CD14-positive monocyte (primary cell): ENCODE data around the gene AGTPBP1. TPM values are rescaled to one million over a fixed set of nuclear protein-coding genes. Genes with fewer than 3 reads are reported as not detected.

Experiments
- DNase-seq, 3 donors: peaks; one replicate each; pipeline ENCODE4 v3.0.0-alpha.2; 2011 to 2022
- H2AFZ ChIP-seq: 2 replicates; pipeline ENCODE4 v1.6.0; 2012; ENCODE audit warnings: mild to moderate bottlenecking, low read depth, low read length, inconsistent platforms; ENCODE audit not compliant: insufficient read depth, poor library complexity, severe bottlenecking
- H3K27ac ChIP-seq, 2 donors: 1 replicate in 1 of 2; 2 replicates in 1 of 2; pipeline ENCODE4 v1.5.1; 2012 to 2013; ENCODE audit warnings: low read length in 2 of 2, control low read depth in 1 of 2, inconsistent platforms in 1 of 2, low read depth in 1 of 2, mild to moderate bottlenecking in 1 of 2
- H3K27me3 ChIP-seq, 2 donors: one replicate each; pipeline versions ENCODE4 v1.6.0 to v1.6.1; 2011 to 2013; ENCODE audit warnings: low read length in 2 of 2; ENCODE audit not compliant: control insufficient read depth in 2 of 2, insufficient read depth in 2 of 2
- H3K36me3 ChIP-seq, 2 donors: replicated peaks in 1 of 2; 1 replicate in 1 of 2; 2 replicates in 1 of 2; pipeline versions ENCODE4 v1.5.1 to v1.6.1; 2012 to 2013; ENCODE audit warnings: low read length in 2 of 2, control low read depth in 1 of 2, inconsistent platforms in 1 of 2, mild to moderate bottlenecking in 1 of 2; ENCODE audit not compliant: insufficient read depth in 2 of 2, control insufficient read depth in 1 of 2
- H3K4me1 ChIP-seq, 2 donors: 1 replicate in 1 of 2; 2 replicates in 1 of 2; pipeline versions ENCODE4 v1.5.1 to v1.6.1; 2012 to 2013; ENCODE audit warnings: low read length in 2 of 2, control low read depth in 1 of 2, inconsistent platforms in 1 of 2, mild to moderate bottlenecking in 1 of 2, moderate library complexity in 1 of 2; ENCODE audit not compliant: insufficient read depth in 2 of 2, control insufficient read depth in 1 of 2
- H3K4me2 ChIP-seq: replicated peaks from 2 replicates; pipeline ENCODE3; 2012; ENCODE audit warnings: low read length, moderate library complexity, mild to moderate bottlenecking; ENCODE audit not compliant: poor library complexity, severe bottlenecking; ENCODE audit errors: extremely low read depth
- H3K4me3 ChIP-seq, 3 experiments: fragments of 200-600 bp in 1 of 3; sonication (generic) in 1 of 3; replicated peaks in 1 of 3; 1 replicate in 2 of 3; 2 replicates in 1 of 3; pipeline ENCODE4 v1.5.1; 2011 to 2013; ENCODE audit warnings: low read length in 3 of 3, mild to moderate bottlenecking in 3 of 3, control low read depth in 2 of 3, low read depth in 2 of 3, inconsistent platforms in 1 of 3, moderate library complexity in 1 of 3
- H3K79me2 ChIP-seq: 2 replicates; pipeline ENCODE4 v1.6.0; 2012; ENCODE audit warnings: mild to moderate bottlenecking, control low read depth, inconsistent platforms, low read length, moderate library complexity; ENCODE audit not compliant: insufficient read depth
- H3K9ac ChIP-seq: 2 replicates; pipeline ENCODE4 v1.6.0; 2017; ENCODE audit warnings: low read length, mild to moderate bottlenecking; ENCODE audit not compliant: insufficient read depth, poor library complexity, severe bottlenecking
- H3K9me3 ChIP-seq, 2 donors: replicated peaks in 1 of 2; 1 replicate in 1 of 2; 2 replicates in 1 of 2; pipeline versions ENCODE4 v1.5.1 to v1.6.1; 2012 to 2013; ENCODE audit warnings: low read length in 2 of 2, control low read depth in 1 of 2; ENCODE audit not compliant: control insufficient read depth in 1 of 2, insufficient read depth in 1 of 2
- H4K20me1 ChIP-seq: 2 replicates; pipeline ENCODE4 v1.6.0; 2012; ENCODE audit warnings: mild to moderate bottlenecking, low read length, control low read depth, moderate library complexity; ENCODE audit not compliant: insufficient read depth
- H3K27ac Mint-ChIP-seq, 7 donors: one replicate each; pipeline ENCODE4 v1.8.0; 2020; ENCODE audit warnings: mild to moderate bottlenecking in 7 of 7, mixed read lengths in 7 of 7, moderate library complexity in 6 of 7, inconsistent platforms in 2 of 7
- H3K27me3 Mint-ChIP-seq, 3 donors: one replicate each; pipeline ENCODE4 v1.8.0; 2021 to 2022; ENCODE audit warnings: low read depth in 3 of 3, mild to moderate bottlenecking in 3 of 3, mixed read lengths in 3 of 3, moderate library complexity in 3 of 3, inconsistent platforms in 1 of 3
- H3K36me3 Mint-ChIP-seq, 2 donors: one replicate each; pipeline ENCODE4 v1.8.0; 2020; ENCODE audit warnings: mixed read lengths in 2 of 2, inconsistent platforms in 1 of 2, mild to moderate bottlenecking in 1 of 2
- H3K4me1 Mint-ChIP-seq: one replicate; pipeline ENCODE4 v1.8.0; 2020; ENCODE audit warnings: mild to moderate bottlenecking, mixed read lengths
- H3K4me3 Mint-ChIP-seq, 2 donors: one replicate each; pipeline ENCODE4 v1.8.0; 2020; ENCODE audit warnings: mild to moderate bottlenecking in 2 of 2, mixed read lengths in 2 of 2, moderate library complexity in 1 of 2
- H3K9me3 Mint-ChIP-seq, 7 donors: one replicate each; pipeline ENCODE4 v1.8.0; 2020 to 2022; ENCODE audit warnings: mixed read lengths in 7 of 7, mild to moderate bottlenecking in 6 of 7, moderate library complexity in 6 of 7, inconsistent platforms in 2 of 7
- CTCF ChIP-seq: fragments of 200-600 bp; IDR thresholded peaks from one replicate; pipeline ENCODE4 v1.8.0; 2022; ENCODE audit warnings: antibody characterized with exemption, mild to moderate bottlenecking
- WGBS: methylation state at CpG from one replicate; pipeline ENCODE4 v1.1.5; 2013; ENCODE audit warnings: missing lambda C conversion rate; ENCODE audit not compliant: insufficient coverage; 5-methylcytosine and 5-hydroxymethylcytosine counted together
- intact Hi-C, 2 donors: fragments of 100-400 bp; cut with micrococcal nuclease; formaldehyde crosslinking; loops; one replicate each; pipeline versions ENCODE4 v1.15.0 to v1.15.1; 2023
- polyA plus RNA-seq, 3 donors: library from polyadenylated mRNA; depleted of rRNA in 1 of 3; unstranded in 2 of 3; stranded (reverse) in 1 of 3; fragments of 300-500 nt in 2 of 3; fragments of >200 nt in 1 of 3; fragmentation: Illumina TruSeq in 2 of 3; gene quantifications; 1 replicate in 2 of 3; 2 replicates in 1 of 3; pipeline ENCODE4 v1.2.3, GENCODE V29; 2012 to 2021

AGTPBP1 gene
- polyA plus RNA-seq, 3 donors, result 55.6 to 90.3 (median 77.0) TPM

GRCh38 chr9:85511746-85512145 is 230.0 kb downstream of the AGTPBP1 start:
- Histone ChIP-seq H3K4me3 (no peak overlapping the region), H3K36me3 (no peaks in the 10 kb centered on the region), H3K4me2 (no peak overlapping the region), H3K9me3 (no peaks in the 10 kb centered on the region), H2AFZ (no peak overlapping the region), H3K79me2 (no peaks in the 10 kb centered on the region), H3K9ac (no peak overlapping the region), H4K20me1 (no peaks in the 10 kb centered on the region), H3K27ac (no peak overlapping the region), H3K27me3 (no peaks in the 10 kb centered on the region), H3K4me1 (no peaks in the 10 kb centered on the region)
- no peak for DNase-seq
- Mint-ChIP-seq H3K27ac (peak overlapping the region in 1 of 7 donors; percentile 3), H3K9me3 (peaks cover 0 to 3% (median 0%) of the 10 kb centered on the region in 7 donors), H3K27me3 (peaks cover 5 to 12% (median 11%) of the 10 kb centered on the region in 3 donors), H3K4me1 (no peaks in the 10 kb centered on the region), H3K36me3 (no peaks in the 10 kb centered on the region), H3K4me3 (no peak overlapping the region)
- intact Hi-C loops, result no loop called here
- no peak for TF ChIP-seq CTCF

GRCh38 chr9:85510830-85511504 is 230.8 kb downstream of the AGTPBP1 start:
- Histone ChIP-seq H3K9me3 (no peaks in the 10 kb centered on the region), H3K36me3 (no peaks in the 10 kb centered on the region), H3K4me3 (no peak overlapping the region), H3K9ac (no peak overlapping the region), H4K20me1 (no peaks in the 10 kb centered on the region), H3K27me3 (no peaks in the 10 kb centered on the region), H2AFZ (no peak overlapping the region), H3K27ac (no peak overlapping the region), H3K4me2 (no peak overlapping the region), H3K79me2 (no peaks in the 10 kb centered on the region), H3K4me1 (no peaks in the 10 kb centered on the region)
- Mint-ChIP-seq H3K9me3 (peaks cover 0 to 3% (median 0%) of the 10 kb centered on the region in 7 donors), H3K4me1 (no peaks in the 10 kb centered on the region), H3K4me3 (no peak overlapping the region), H3K27ac (peak overlapping the region in 2 of 7 donors; percentile 29 to 32), H3K27me3 (peaks cover 5 to 14% (median 9%) of the 10 kb centered on the region in 3 donors), H3K36me3 (no peaks in the 10 kb centered on the region)
- intact Hi-C loops, result no loop called here
- DNase-seq, result no peak
- 83% methylated on average over 5 of the region's 6 CpGs for WGBS
- no peak for TF ChIP-seq CTCF
